Activated CD4-positive, alpha-beta T cell treated with anti-CD3 and anti-CD28 coated beads, Interleukin-2, amount 10 ng/mL, durations not matched to agents 7 days and 5 days (primary cell): ENCODE results near the gene SMAD5. TPM values are rescaled to one million over a fixed set of nuclear protein-coding genes. Genes with fewer than 3 reads are reported as not detected.

Source experiments
- CTCF ChIA-PET: fragments of 350-600 bp; sonication (Branson Sonifier 250); formaldehyde crosslinking; loops from one replicate; lab custom pipeline; 2021; ENCODE audit warnings: antibody characterized with exemption; lab: Charles Lee
- POLR2A ChIA-PET: fragments of 350-600 bp; sonication (Branson Sonifier 250); formaldehyde crosslinking; loops from one replicate; lab custom pipeline; 2021; ENCODE audit warnings: antibody characterized with exemption; lab: Charles Lee
- DNase-seq: peaks from one replicate; pipeline ENCODE4 v3.0.0-alpha.2; 2020
- H3K27ac Mint-ChIP-seq: one replicate; pipeline ENCODE4 v1.8.0; 2021; ENCODE audit warnings: mild to moderate bottlenecking, moderate library complexity, mixed read lengths
- H3K27me3 Mint-ChIP-seq: one replicate; pipeline ENCODE4 v1.8.0; 2021; ENCODE audit warnings: mixed read lengths
- H3K36me3 Mint-ChIP-seq: one replicate; pipeline ENCODE4 v1.8.0; 2021; ENCODE audit warnings: low read depth, mixed read lengths
- H3K4me1 Mint-ChIP-seq: one replicate; pipeline ENCODE4 v1.8.0; 2021; ENCODE audit warnings: mixed read lengths
- H3K4me3 Mint-ChIP-seq: one replicate; pipeline ENCODE4 v1.8.0; 2021; ENCODE audit warnings: mild to moderate bottlenecking, moderate library complexity, mixed read lengths
- H3K9me3 Mint-ChIP-seq: one replicate; pipeline ENCODE4 v1.8.0; 2021; ENCODE audit warnings: mixed read lengths
- total RNA-seq, 2 experiments: library from RNA; stranded (reverse); gene quantifications; one replicate each; pipeline ENCODE4 v1.2.3, GENCODE V29; 2021

The SMAD5 gene
- total RNA-seq, 2 experiments from 2014 or later, result 8.6 to 9.3 TPM

DNA sequence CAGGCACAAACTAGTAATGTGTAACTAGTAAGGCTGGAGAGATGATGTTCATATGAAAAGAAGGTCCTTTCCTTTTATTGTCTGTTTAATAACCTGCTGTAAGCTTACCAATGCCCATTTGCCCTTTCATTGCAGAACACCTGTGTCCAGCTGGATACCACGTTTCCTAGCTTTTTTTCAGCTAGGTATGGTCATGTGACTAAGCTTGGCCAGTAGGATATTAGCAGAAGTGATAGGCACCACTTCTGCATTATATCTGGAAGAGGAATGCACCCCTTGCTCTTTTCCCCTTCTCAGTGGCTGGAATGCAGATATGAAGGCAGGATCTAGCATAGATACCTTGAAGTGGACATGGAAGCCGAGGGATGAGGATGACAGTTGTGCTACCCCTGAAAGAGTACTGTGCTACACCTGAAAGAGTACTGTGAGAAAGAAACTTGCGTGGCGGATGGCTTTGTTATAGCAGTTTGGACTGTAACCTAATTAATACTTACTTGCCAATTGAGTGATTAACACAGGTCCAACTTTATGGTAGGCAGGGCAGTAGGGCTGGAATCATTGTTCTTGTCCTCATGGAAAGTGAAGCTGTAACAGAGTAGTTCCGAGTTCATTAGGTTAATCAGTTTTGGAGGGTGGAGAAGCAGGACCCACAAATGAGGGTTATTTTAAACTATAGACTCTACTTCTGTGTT is 53.5 kb downstream of the SMAD5 start:
- H3K36me3 Mint-ChIP-seq, result no peaks in the 10 kb centered on the region
- ChIA-PET CTCF (no interaction called here), POLR2A (no interaction called here)
- DNase-seq, result no peak
- no peaks in the 10 kb centered on the region for H3K4me1 Mint-ChIP-seq
- peaks cover 22% of the 10 kb centered on the region for H3K27me3 Mint-ChIP-seq
- no peaks in the 10 kb centered on the region for H3K9me3 Mint-ChIP-seq
- no peak overlapping the region for H3K27ac Mint-ChIP-seq
- H3K4me3 Mint-ChIP-seq, result no peak overlapping the region

- Mint-ChIP-seq H3K4me1 (no peaks in the 10 kb centered on the region), H3K9me3 (no peaks in the 10 kb centered on the region), H3K27me3 (peaks cover 29% of the 10 kb centered on the region), H3K36me3 (no peaks in the 10 kb centered on the region), H3K27ac (no peak overlapping the region), H3K4me3 (no peak overlapping the region)
- no peak for DNase-seq
- POLR2A ChIA-PET, result no interaction called here
- CTCF ChIA-PET, result no interaction called here
Measured at GRCh38 chr5:136186796-136187195, 54.2 kb downstream of the SMAD5 start.

- Mint-ChIP-seq H3K9me3 (no peaks in the 10 kb centered on the region), H3K36me3 (no peaks in the 10 kb centered on the region), H3K4me1 (no peaks in the 10 kb centered on the region), H3K27me3 (peaks cover 41% of the 10 kb centered on the region), H3K27ac (no peak overlapping the region), H3K4me3 (no peak overlapping the region)
- no peak for DNase-seq
- POLR2A ChIA-PET, result no interaction called here
- CTCF ChIA-PET, result no interaction called here
Measured at GRCh38 chr5:136188859-136189258, 56.2 kb downstream of the SMAD5 start.

DNA sequence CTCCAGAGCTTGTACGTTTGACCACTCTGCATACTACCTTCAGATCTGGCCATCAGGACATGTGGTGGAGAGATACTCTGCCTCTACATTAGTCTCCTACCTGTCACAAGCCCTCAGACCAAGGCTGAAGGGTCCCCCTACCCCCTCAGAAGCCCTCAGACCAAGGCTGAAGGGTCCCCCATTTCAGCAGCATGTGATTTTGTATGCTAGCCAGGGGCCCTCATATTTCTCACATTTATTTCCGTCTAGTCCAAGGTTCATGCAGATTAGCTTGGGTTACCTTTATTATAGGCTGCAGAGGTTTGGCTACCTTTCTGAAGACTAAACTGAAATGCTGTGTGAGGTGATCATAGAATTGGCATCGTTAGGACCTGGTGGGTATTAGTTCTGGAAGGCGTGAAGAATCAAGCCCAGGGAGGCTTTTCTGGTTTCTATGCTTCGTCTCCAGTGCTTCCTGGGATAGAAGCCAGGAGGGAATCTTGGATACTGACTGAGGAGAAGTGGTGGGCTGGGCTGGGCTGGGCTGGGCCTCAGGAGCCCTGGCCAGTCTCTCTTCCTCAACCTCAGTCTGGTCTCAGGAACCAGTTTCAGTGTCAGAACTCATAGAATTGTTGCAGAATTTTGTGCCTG is 57.6 kb downstream of the SMAD5 start:
- Mint-ChIP-seq H3K4me3 (no peak overlapping the region), H3K27ac (no peak overlapping the region), H3K4me1 (no peaks in the 10 kb centered on the region), H3K36me3 (no peaks in the 10 kb centered on the region), H3K27me3 (peaks cover 44% of the 10 kb centered on the region), H3K9me3 (no peaks in the 10 kb centered on the region)
- CTCF ChIA-PET, result interaction anchor here (0.6 kb wide), 1 partner anchor 1158 kb away, joined by 3 read pairs; no protein-coding TSS in a partner anchor
- POLR2A ChIA-PET, result no interaction called here
- DNase-seq, result no peak

DNA sequence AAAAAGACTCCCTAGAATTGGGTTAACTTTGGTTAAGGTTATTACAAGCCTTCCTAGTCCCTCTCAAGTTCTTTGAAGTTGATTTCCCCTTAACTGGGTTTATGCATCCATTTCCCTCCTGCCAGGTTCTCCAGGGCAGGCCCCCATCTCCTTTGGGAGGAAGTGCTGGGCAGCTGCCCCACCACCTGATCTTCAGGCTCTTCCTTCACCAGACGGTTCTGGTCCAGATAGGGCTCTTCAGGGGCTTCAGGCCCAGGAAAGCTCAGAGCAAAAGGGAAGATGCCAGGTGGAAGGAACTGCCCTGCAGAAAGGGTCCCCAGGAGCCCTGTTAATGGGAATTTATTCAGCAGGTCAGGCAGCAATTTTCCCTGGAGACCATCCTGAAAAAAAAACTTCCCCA is 58.3 kb downstream of the SMAD5 start:
- no peak for DNase-seq
- Mint-ChIP-seq H3K4me3 (no peak overlapping the region), H3K4me1 (no peaks in the 10 kb centered on the region), H3K27me3 (peaks cover 44% of the 10 kb centered on the region), H3K36me3 (no peaks in the 10 kb centered on the region), H3K27ac (no peak overlapping the region), H3K9me3 (no peaks in the 10 kb centered on the region)
- ChIA-PET CTCF (interaction anchor here (0.6 kb wide), 1 partner anchor 1159 kb away, joined by 3 read pairs; no protein-coding TSS in a partner anchor), POLR2A (no interaction called here)

DNA sequence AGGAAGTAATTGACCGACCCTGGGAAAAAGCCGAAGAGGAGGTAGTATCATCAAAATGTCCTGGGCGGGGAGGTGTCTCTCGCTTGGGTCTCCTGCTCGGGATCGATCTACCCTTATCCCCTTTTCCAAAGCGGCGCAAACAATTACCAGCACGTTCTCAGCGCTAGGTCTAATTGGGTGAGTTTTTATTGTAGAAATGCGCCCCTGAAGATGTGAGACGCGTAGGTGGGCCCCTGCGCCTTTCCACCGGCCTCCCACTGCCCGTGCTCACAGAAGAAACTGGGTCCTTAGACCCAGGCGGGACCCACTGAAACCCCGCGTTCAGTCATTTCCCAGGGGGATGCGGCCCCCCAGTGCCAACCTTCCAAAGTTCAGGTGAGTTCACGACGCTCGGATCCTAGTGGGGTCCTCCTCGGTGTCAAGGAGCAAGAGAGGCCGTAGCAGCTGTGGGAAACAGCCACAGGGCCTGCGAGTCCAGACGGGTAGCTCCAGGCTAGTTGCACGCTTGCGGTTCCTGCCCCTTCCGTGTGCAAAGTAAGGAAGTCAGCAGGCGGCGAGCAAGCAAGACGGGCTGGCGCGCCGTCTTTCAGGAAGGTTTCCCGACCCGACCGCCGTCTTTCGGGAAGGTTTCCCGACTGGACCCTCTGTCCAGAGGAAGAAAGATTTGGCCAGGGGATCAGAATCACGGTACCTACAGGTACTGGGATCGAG is 58.8 kb downstream of the SMAD5 start:
- Mint-ChIP-seq H3K36me3 (no peaks in the 10 kb centered on the region), H3K4me1 (no peaks in the 10 kb centered on the region), H3K27me3 (peaks cover 44% of the 10 kb centered on the region), H3K4me3 (no peak overlapping the region), H3K9me3 (no peaks in the 10 kb centered on the region), H3K27ac (no peak overlapping the region)
- POLR2A ChIA-PET, result no interaction called here
- no peak for DNase-seq
- CTCF ChIA-PET, result interaction anchor here (0.6 kb wide), 1 partner anchor 1159 kb away, joined by 3 read pairs; no protein-coding TSS in a partner anchor

- peaks cover 40% of the 10 kb centered on the region for H3K27me3 Mint-ChIP-seq
- ChIA-PET POLR2A (no interaction called here), CTCF (no interaction called here)
Measured at GRCh38 chr5:136192015-136192525, 59.4 kb downstream of the SMAD5 start.

DNA sequence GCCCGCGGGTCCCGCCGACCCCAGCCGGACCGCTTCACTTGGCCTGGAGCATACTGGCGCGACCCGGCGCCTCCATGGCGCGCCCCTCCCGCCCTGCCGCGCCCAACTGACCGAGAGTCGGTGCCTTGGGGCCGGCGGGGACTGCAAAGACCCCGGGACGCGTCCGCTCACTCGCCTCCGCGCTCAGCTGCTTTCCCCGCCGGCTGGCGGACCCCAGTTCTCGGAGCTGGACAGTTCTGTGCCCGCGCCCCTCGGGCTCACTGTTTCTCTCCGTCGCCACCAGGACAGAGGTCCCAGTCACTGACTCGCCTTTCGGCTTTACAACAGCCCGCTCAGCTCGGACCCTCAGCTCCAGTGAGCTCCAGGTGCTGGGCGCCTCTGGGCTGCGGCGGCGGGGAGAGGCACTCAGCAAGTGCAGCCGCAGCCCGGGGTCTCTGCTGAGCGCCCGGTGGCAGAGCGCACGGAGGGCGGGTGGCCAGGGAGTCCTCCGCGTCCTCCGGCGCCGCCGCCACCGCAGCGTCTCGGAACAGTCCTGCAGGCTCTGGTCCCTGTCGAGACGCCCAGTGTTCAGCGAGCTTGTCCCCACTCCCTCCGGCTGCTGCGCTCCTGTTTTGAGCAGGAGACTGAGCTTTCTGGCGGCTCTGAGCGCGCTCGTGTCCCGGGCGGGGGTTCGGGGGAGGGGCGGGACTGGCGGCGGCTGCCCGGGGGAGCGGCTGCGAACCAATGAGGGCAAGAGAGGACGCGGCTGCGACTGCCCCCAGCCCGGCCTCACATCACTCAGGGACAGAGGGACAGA is 60.1 kb downstream of the SMAD5 start, which contains the start of gene SMIM32:
Gene SMIM32 (minus strand): TSS at position 637 of the 796 bp plus-strand sequence. CDS start 638 bp downstream, outside the sequence.
- DNase-seq, result no peak
- Mint-ChIP-seq H3K9me3 (no peaks in the 10 kb centered on the region), H3K27me3 (peaks cover 40% of the 10 kb centered on the region), H3K36me3 (no peaks in the 10 kb centered on the region), H3K4me1 (no peaks in the 10 kb centered on the region), H3K27ac (no peak within 1 kb of the TSS), H3K4me3 (no peak within 1 kb of the TSS)
- POLR2A ChIA-PET, result no interaction called here
- CTCF ChIA-PET, result no interaction called here

More at GRCh38 chr5:136192015-136192525, 59.4 kb downstream of the SMAD5 start:
- Mint-ChIP-seq H3K36me3 (no peaks in the 10 kb centered on the region), H3K4me1 (no peaks in the 10 kb centered on the region), H3K27ac (no peak overlapping the region), H3K9me3 (no peaks in the 10 kb centered on the region), H3K4me3 (no peak overlapping the region)
- DNase-seq, result no peak

GRCh38 chr5:136193322-136193935 is 60.8 kb downstream of the SMAD5 start:
- H3K4me1 Mint-ChIP-seq, result no peaks in the 10 kb centered on the region
- no peak for DNase-seq
- no peak overlapping the region for H3K27ac Mint-ChIP-seq
- H3K36me3 Mint-ChIP-seq, result no peaks in the 10 kb centered on the region
- peaks cover 40% of the 10 kb centered on the region for H3K27me3 Mint-ChIP-seq
- H3K9me3 Mint-ChIP-seq, result no peaks in the 10 kb centered on the region
- POLR2A ChIA-PET, result no interaction called here
- CTCF ChIA-PET, result no interaction called here
- no peak overlapping the region for H3K4me3 Mint-ChIP-seq

- Mint-ChIP-seq H3K27ac (no peak overlapping the region), H3K4me3 (no peak overlapping the region), H3K9me3 (no peaks in the 10 kb centered on the region), H3K4me1 (no peaks in the 10 kb centered on the region), H3K27me3 (peaks cover 36% of the 10 kb centered on the region), H3K36me3 (no peaks in the 10 kb centered on the region)
- DNase-seq, result no peak
- CTCF ChIA-PET, result no interaction called here
- POLR2A ChIA-PET, result no interaction called here
Measured at GRCh38 chr5:136194576-136194975, 61.9 kb downstream of the SMAD5 start.

GRCh38 chr5:136195971-136196820 is 63.6 kb downstream of the SMAD5 start:
- peaks cover 23% of the 10 kb centered on the region for H3K27me3 Mint-ChIP-seq
- CTCF ChIA-PET, result no interaction called here
- POLR2A ChIA-PET, result no interaction called here
- no peaks in the 10 kb centered on the region for H3K36me3 Mint-ChIP-seq
- no peak overlapping the region for H3K4me3 Mint-ChIP-seq
- no peaks in the 10 kb centered on the region for H3K9me3 Mint-ChIP-seq
- no peak overlapping the region for H3K27ac Mint-ChIP-seq
- DNase-seq, result no peak
- H3K4me1 Mint-ChIP-seq, result no peaks in the 10 kb centered on the region
